Keratinocyte (primary cell): ENCODE results near the gene FAM135A. TPM values are rescaled to one million over a fixed set of nuclear protein-coding genes. Genes with fewer than 3 reads are reported as not detected.

Experiments
- DNase-seq: peaks from one replicate; pipeline ENCODE4 v3.0.0-alpha.2; 2011; ENCODE audit warnings: low read depth, missing footprints, low spot score
- FAIRE-seq: peaks from 2 replicates; lab custom pipeline; 2011; peaks lifted over from hg19 to GRCh38; lab: Jason Lieb, UNC
- H2AFZ ChIP-seq: 2 replicates; pipeline ENCODE4 v1.6.0; 2012; ENCODE audit warnings: low read length, control low read depth, inconsistent platforms; ENCODE audit not compliant: control insufficient read depth
- H3K27ac ChIP-seq: 2 replicates; pipeline ENCODE4 v1.5.1; 2011; ENCODE audit warnings: low read length; ENCODE audit not compliant: control insufficient read depth, insufficient read depth
- H3K27me3 ChIP-seq: 3 replicates; pipeline ENCODE4 v1.6.0; 2011; ENCODE audit warnings: low read length; ENCODE audit not compliant: control insufficient read depth, insufficient read depth; ENCODE audit errors: extremely low read depth
- H3K36me3 ChIP-seq, 2 experiments: 2 replicates in 1 of 2; 3 replicates in 1 of 2; pipeline ENCODE4 v1.5.1; 2011; ENCODE audit warnings: low read length in 2 of 2, mild to moderate bottlenecking in 1 of 2; ENCODE audit not compliant: control insufficient read depth in 2 of 2, insufficient read depth in 2 of 2; ENCODE audit errors: extremely low read depth in 1 of 2
- H3K4me1 ChIP-seq: 3 replicates; pipeline ENCODE4 v1.5.1; 2011; ENCODE audit warnings: low read length; ENCODE audit not compliant: control insufficient read depth, insufficient read depth; ENCODE audit errors: extremely low read depth
- H3K4me2 ChIP-seq: 3 replicates; pipeline ENCODE4 v1.6.0; 2011; ENCODE audit warnings: low read depth, low read length; ENCODE audit not compliant: control insufficient read depth, insufficient read depth; ENCODE audit errors: extremely low read depth
- H3K4me3 ChIP-seq, 3 experiments: fragments of 200-600 bp in 1 of 3; sonication (generic) in 1 of 3; 2 replicates in 2 of 3; 3 replicates in 1 of 3; pipeline ENCODE4 v1.5.1; 2011 to 2016; ENCODE audit warnings: low read length in 3 of 3, mild to moderate bottlenecking in 3 of 3, control low read depth in 2 of 3, inconsistent platforms in 1 of 3, low read depth in 1 of 3, mixed read lengths in 1 of 3, mixed run types in 1 of 3, moderate library complexity in 1 of 3; ENCODE audit not compliant: control insufficient read depth in 2 of 3, insufficient read depth in 2 of 3; ENCODE audit errors: extremely low read depth in 1 of 3
- H3K79me2 ChIP-seq: 2 replicates; pipeline ENCODE4 v1.6.0; 2012; ENCODE audit warnings: low read length; ENCODE audit not compliant: control insufficient read depth, insufficient read depth
- H3K9ac ChIP-seq: 3 replicates; pipeline ENCODE4 v1.6.0; 2011; ENCODE audit warnings: low read length; ENCODE audit not compliant: control insufficient read depth, insufficient read depth; ENCODE audit errors: extremely low read depth
- H3K9me1 ChIP-seq: 3 replicates; pipeline ENCODE4 v1.6.0; 2011; ENCODE audit warnings: low read length; ENCODE audit not compliant: control insufficient read depth, insufficient read depth; ENCODE audit errors: extremely low read depth
- H3K9me3 ChIP-seq: 2 replicates; pipeline ENCODE4 v1.5.1; 2012; ENCODE audit warnings: low read depth, low read length; ENCODE audit not compliant: control insufficient read depth
- H4K20me1 ChIP-seq: 3 replicates; pipeline ENCODE4 v1.6.0; 2011; ENCODE audit warnings: low read length; ENCODE audit not compliant: control insufficient read depth, insufficient read depth; ENCODE audit errors: extremely low read depth
- EZH2 ChIP-seq: IDR thresholded peaks from one replicate; pipeline ENCODE4 v1.6.1; 2012; ENCODE audit warnings: inconsistent platforms, mild to moderate bottlenecking, low read length, moderate library complexity
- dilution Hi-C: fragments of 300-500 bp; cut with MboI; formaldehyde crosslinking; loops from one replicate; pipeline ENCODE4 v1.7.0; 2020; ENCODE audit warnings: low sequenced_read_pairs; ENCODE audit not compliant: extremely low pct_ligation_motif_present
- polyA plus RNA-seq, 5 experiments: library from polyadenylated mRNA; depleted of rRNA in 3 of 5; stranded (reverse) in 3 of 5; stranded (forward) in 1 of 5; unstranded in 1 of 5; fragments of >200 nt; gene quantifications; 1 replicate in 1 of 5; 2 replicates in 3 of 5; 3 replicates in 1 of 5; pipeline versions ENCODE4 v1.2.1 to v1.2.3, GENCODE V29; 2011 to 2012; ENCODE audit warnings: missing spikeins in 2 of 5, low read depth in 1 of 5, low replicate concordance in 1 of 5
- TF ChIP-seq, protein P1 (sequence below), 3 experiments: IDR thresholded peaks in 1 of 3; conservative IDR thresholded peaks in 1 of 3; optimal IDR thresholded peaks in 1 of 3; 2 replicates in 2 of 3; 3 replicates in 1 of 3; pipeline versions ENCODE3 to v1.5.1; 2011; ENCODE audit warnings: low read length in 3 of 3, mild to moderate bottlenecking in 3 of 3, moderate library complexity in 2 of 3, control low read depth in 1 of 3, inconsistent platforms in 1 of 3; ENCODE audit not compliant: insufficient read depth in 2 of 3; ENCODE audit errors: extremely low read depth in 1 of 3

The FAM135A gene
- polyA plus RNA-seq, 1 donor (not counting 4 experiments of a cell fraction or from before 2014, with no cell fraction given), result 21.3 TPM

DNA sequence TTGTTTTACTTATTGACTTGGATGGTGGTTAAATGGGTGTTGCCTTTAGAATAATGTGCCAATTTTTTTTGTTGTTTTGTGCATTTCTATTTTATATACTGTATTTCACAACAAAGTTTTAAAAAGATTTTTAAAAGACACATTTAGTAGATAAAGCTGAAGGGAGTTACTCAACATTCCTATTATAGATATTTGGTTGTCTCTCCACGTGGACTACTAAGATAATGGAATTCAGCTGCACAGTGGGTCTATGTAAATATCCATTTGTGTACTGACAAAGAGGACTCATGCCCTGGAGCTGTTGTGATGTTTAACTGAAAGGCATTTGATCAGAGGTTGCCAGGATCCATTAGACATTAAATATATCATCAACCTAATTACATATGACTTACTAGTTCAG lies 23.2 kb upstream of the FAM135A start:
- TF ChIP-seq EZH2, result no peak
- TF ChIP-seq, protein P1, sequence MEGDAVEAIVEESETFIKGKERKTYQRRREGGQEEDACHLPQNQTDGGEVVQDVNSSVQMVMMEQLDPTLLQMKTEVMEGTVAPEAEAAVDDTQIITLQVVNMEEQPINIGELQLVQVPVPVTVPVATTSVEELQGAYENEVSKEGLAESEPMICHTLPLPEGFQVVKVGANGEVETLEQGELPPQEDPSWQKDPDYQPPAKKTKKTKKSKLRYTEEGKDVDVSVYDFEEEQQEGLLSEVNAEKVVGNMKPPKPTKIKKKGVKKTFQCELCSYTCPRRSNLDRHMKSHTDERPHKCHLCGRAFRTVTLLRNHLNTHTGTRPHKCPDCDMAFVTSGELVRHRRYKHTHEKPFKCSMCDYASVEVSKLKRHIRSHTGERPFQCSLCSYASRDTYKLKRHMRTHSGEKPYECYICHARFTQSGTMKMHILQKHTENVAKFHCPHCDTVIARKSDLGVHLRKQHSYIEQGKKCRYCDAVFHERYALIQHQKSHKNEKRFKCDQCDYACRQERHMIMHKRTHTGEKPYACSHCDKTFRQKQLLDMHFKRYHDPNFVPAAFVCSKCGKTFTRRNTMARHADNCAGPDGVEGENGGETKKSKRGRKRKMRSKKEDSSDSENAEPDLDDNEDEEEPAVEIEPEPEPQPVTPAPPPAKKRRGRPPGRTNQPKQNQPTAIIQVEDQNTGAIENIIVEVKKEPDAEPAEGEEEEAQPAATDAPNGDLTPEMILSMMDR (optimal IDR thresholded peaks at IDR 0.05 in 1 of 3, IDR thresholded peaks at IDR 0.05 in 1 of 3, conservative IDR thresholded peaks at IDR 0.05 in 1 of 3; ENCODE audit: extremely low read depth in 1 of 3, insufficient read depth in 2 of 3, low read length in 3 of 3), result no peak
- no peak overlapping the region for H3K4me2 ChIP-seq
- no peak overlapping the region for H3K4me3 ChIP-seq
- H3K36me3 ChIP-seq, result no peaks in the 10 kb centered on the region
- no peaks in the 10 kb centered on the region for H3K9me3 ChIP-seq
- dilution Hi-C loops, result no loop called here
- no peaks in the 10 kb centered on the region for H3K9me1 ChIP-seq
- H4K20me1 ChIP-seq, result no peaks in the 10 kb centered on the region
- no peak overlapping the region for H3K27ac ChIP-seq
- H3K4me1 ChIP-seq, result no peaks in the 10 kb centered on the region
- H2AFZ ChIP-seq, result no peak overlapping the region
- H3K9ac ChIP-seq, result no peak overlapping the region
- no peaks in the 10 kb centered on the region for H3K27me3 ChIP-seq
- H3K79me2 ChIP-seq, result no peaks in the 10 kb centered on the region
- no peak for FAIRE-seq
- no peak for DNase-seq

DNA sequence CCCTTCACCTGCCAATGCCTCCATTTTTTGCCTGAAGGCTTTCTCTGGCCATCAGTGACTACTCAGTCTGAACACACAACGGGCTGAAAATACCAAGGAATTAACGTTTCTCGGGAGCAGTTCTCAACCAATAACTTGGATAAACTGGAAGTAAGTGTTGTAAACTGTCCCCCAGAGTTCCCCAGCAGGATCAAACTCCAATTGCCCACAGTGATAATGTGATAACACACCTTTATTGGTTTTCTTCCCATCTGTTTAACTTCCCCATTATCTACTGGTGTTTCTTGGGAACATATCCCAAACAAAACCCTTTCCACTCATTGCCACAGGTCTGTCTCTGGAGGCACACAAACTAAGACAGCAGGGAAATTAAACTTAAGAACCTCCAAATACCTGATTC lies 21.8 kb upstream of the FAM135A start:
- Histone ChIP-seq H3K27me3 (no peaks in the 10 kb centered on the region), H3K4me1 (peaks cover 8% of the 10 kb centered on the region), H3K9me1 (no peaks in the 10 kb centered on the region), H4K20me1 (no peaks in the 10 kb centered on the region), H3K36me3 (no peaks in the 10 kb centered on the region), H3K79me2 (no peaks in the 10 kb centered on the region), H3K9me3 (no peaks in the 10 kb centered on the region), H3K9ac (no peak overlapping the region), H3K4me2 (no peak overlapping the region), H3K4me3 (no peak overlapping the region), H3K27ac (no peak overlapping the region), H2AFZ (no peak overlapping the region)
- TF ChIP-seq, protein P1 (optimal IDR thresholded peaks at IDR 0.05 in 1 of 3, IDR thresholded peaks at IDR 0.05 in 1 of 3, conservative IDR thresholded peaks at IDR 0.05 in 1 of 3; ENCODE audit: extremely low read depth in 1 of 3, insufficient read depth in 2 of 3, low read length in 3 of 3), result no peak
- no peak for DNase-seq
- dilution Hi-C loops, result no loop called here
- no peak for FAIRE-seq
